ENCODE measurements around the gene HNRNPLL. TPM values are rescaled to one million over a fixed set of nuclear protein-coding genes. Genes with fewer than 3 reads are reported as not detected.

HNRNPLL gene
- total and polyA plus RNA-seq, 2 experiments from 2014 or later = 42.5 to 53.4 TPM

GRCh38 chr2:38574278-38574677 lies 28.4 kb downstream of the HNRNPLL start:
- H3K4me1 Mint-ChIP-seq = peaks cover 9% of the 10 kb centered on the region; the same call in 2 of the 3 replicates
- no peak overlapping the region for H3K27ac ChIP-seq (ENCODE audit: low read depth)
- H2AFZ ChIP-seq = no peak overlapping the region
- no peak overlapping the region for H3K4me2 ChIP-seq
- peaks cover 43% of the 10 kb centered on the region for H3K79me2 ChIP-seq (replicated peaks; ENCODE audit: insufficient read depth)
- peaks cover 14% of the 10 kb centered on the region; the same call in 1 of the 2 replicates for H4K20me1 ChIP-seq (replicated peaks; ENCODE audit: insufficient read depth)
- peaks cover 45% of the 10 kb centered on the region; the same call in 2 of the 3 replicates for H3K36me3 Mint-ChIP-seq (ENCODE audit: low read depth)
- H3K27me3 Mint-ChIP-seq (ENCODE audit: insufficient read depth, low read depth, poor library complexity) = peaks cover 2% of the 10 kb centered on the region
- H3K27ac Mint-ChIP-seq = no peak overlapping the region
- H3K4me1 ChIP-seq (ENCODE audit: insufficient read depth) = peaks cover 6% of the 10 kb centered on the region
- TF ChIP-seq ZNF331 (CRISPR knock-in tag; IDR thresholded peaks at IDR 0.05; ENCODE audit: low read depth) = no peak
- no peak for TF ChIP-seq EZH2phosphoT487 (IDR thresholded peaks at IDR 0.05; ENCODE audit: unreplicated experiment)
- no peak for TF ChIP-seq NANOG (IDR thresholded peaks at IDR 0.05; ENCODE audit: borderline replicate concordance)
- no peak for TF ChIP-seq CREB1 (CRISPR knock-in tag; IDR thresholded peaks at IDR 0.05; ENCODE audit: low read depth)
- no peak for TF ChIP-seq ZNF114 (CRISPR knock-in tag; IDR thresholded peaks at IDR 0.05)
- no peak for TF ChIP-seq REST (IDR thresholded peaks at IDR 0.05; ENCODE audit: unreplicated experiment)
- no peak for TF ChIP-seq CTCF (conservative IDR thresholded peaks at IDR 0.05; ENCODE audit: low read depth in 2 of 2)
- no peak for TF ChIP-seq POLR2AphosphoS5 (IDR thresholded peaks at IDR 0.05; ENCODE audit: low read depth)
- no peak for TF ChIP-seq EZH2 (IDR thresholded peaks at IDR 0.05; ENCODE audit: low read depth, unreplicated experiment)
- TF ChIP-seq JUNB (IDR thresholded peaks at IDR 0.05; ENCODE audit: unreplicated experiment) = no peak
- H3K27me3 ChIP-seq (ENCODE audit: insufficient read depth) = no peaks in the 10 kb centered on the region
- H3F3A ChIP-seq (replicated peaks; ENCODE audit: low read depth) = no peaks in the 10 kb centered on the region
- H3K4me3 ChIP-seq = no peak overlapping the region
- peaks cover 31% of the 10 kb centered on the region for H3K36me3 ChIP-seq (ENCODE audit: insufficient read depth)
- no peak for ATAC-seq
- no peaks in the 10 kb centered on the region for H3K9me3 Mint-ChIP-seq
- no peak overlapping the region for H3K4me3 Mint-ChIP-seq
- H3K9me2 ChIP-seq (ENCODE audit: insufficient read depth) = no peaks in the 10 kb centered on the region
- DNase-seq (ENCODE audit: low spot score) = no peak

GRCh38 chr2:38572167-38572566 lies 30.6 kb downstream of the HNRNPLL start:
- no peaks in the 10 kb centered on the region for H3K9me3 Mint-ChIP-seq
- H3F3A ChIP-seq (replicated peaks; ENCODE audit: low read depth) = no peaks in the 10 kb centered on the region
- H3K36me3 ChIP-seq (ENCODE audit: insufficient read depth) = peaks cover 43% of the 10 kb centered on the region
- DNase-seq (ENCODE audit: low spot score) = no peak
- H3K9me2 ChIP-seq (ENCODE audit: insufficient read depth) = no peaks in the 10 kb centered on the region
- no peak for TF ChIP-seq ZNF331 (CRISPR knock-in tag; IDR thresholded peaks at IDR 0.05; ENCODE audit: low read depth)
- TF ChIP-seq JUNB (IDR thresholded peaks at IDR 0.05; ENCODE audit: unreplicated experiment) = no peak
- no peak for TF ChIP-seq POLR2AphosphoS5 (IDR thresholded peaks at IDR 0.05; ENCODE audit: low read depth)
- no peak for TF ChIP-seq STAT1 (IDR thresholded peaks at IDR 0.05; ENCODE audit: unreplicated experiment)
- TF ChIP-seq EZH2 (IDR thresholded peaks at IDR 0.05; ENCODE audit: low read depth, unreplicated experiment) = no peak
- TF ChIP-seq ZNF114 (CRISPR knock-in tag; IDR thresholded peaks at IDR 0.05) = no peak
- no peak for TF ChIP-seq NANOG (IDR thresholded peaks at IDR 0.05; ENCODE audit: borderline replicate concordance)
- TF ChIP-seq, protein P1, sequence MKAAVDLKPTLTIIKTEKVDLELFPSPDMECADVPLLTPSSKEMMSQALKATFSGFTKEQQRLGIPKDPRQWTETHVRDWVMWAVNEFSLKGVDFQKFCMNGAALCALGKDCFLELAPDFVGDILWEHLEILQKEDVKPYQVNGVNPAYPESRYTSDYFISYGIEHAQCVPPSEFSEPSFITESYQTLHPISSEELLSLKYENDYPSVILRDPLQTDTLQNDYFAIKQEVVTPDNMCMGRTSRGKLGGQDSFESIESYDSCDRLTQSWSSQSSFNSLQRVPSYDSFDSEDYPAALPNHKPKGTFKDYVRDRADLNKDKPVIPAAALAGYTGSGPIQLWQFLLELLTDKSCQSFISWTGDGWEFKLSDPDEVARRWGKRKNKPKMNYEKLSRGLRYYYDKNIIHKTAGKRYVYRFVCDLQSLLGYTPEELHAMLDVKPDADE (IDR thresholded peaks at IDR 0.05) = no peak
- no peak overlapping the region for H3K4me3 Mint-ChIP-seq
- ATAC-seq = no peak
- H4K20me1 ChIP-seq (replicated peaks; ENCODE audit: insufficient read depth) = peaks cover 14% of the 10 kb centered on the region; the same call in 1 of the 2 replicates
- H3K4me1 Mint-ChIP-seq = 0 out of 3 replicates have a peak, but pooled peaks cover 1% of the 10 kb centered on the region
- H3K36me3 Mint-ChIP-seq (ENCODE audit: low read depth) = peaks cover 55% of the 10 kb centered on the region; the same call in 2 of the 3 replicates
- no peaks in the 10 kb centered on the region for H3K27me3 Mint-ChIP-seq (ENCODE audit: insufficient read depth, low read depth, poor library complexity)
- H3K27ac Mint-ChIP-seq = no peak overlapping the region
- H3K27me3 ChIP-seq (ENCODE audit: insufficient read depth) = no peaks in the 10 kb centered on the region
- no peak overlapping the region for H3K4me2 ChIP-seq
- H3K79me2 ChIP-seq (replicated peaks; ENCODE audit: insufficient read depth) = peaks cover 24% of the 10 kb centered on the region; the same call in 1 of the 2 replicates
- H3K27ac ChIP-seq (ENCODE audit: low read depth) = no peak overlapping the region
- H3K4me3 ChIP-seq = no peak overlapping the region
- H3K4me1 ChIP-seq (ENCODE audit: insufficient read depth) = no peaks in the 10 kb centered on the region
- no peak overlapping the region for H2AFZ ChIP-seq
